Hematopoietic multipotent progenitor cell treated with erythropoietin and hydrocortisone succinate and interleukin-3 and kit ligand, for 4 days (in vitro differentiated cells): Measurements from ENCODE around the gene SLC35C1.
"Not testable (repeated sequence)": the region's sequence is repeated elsewhere in the genome, so short reads cannot be mapped to it uniquely, and the experiment has no call there.

Experiments used
- DNase-seq: peaks from one replicate; pipeline ENCODE4 v3.0.0-alpha.2; 2015

The SLC35C1 gene

DNA sequence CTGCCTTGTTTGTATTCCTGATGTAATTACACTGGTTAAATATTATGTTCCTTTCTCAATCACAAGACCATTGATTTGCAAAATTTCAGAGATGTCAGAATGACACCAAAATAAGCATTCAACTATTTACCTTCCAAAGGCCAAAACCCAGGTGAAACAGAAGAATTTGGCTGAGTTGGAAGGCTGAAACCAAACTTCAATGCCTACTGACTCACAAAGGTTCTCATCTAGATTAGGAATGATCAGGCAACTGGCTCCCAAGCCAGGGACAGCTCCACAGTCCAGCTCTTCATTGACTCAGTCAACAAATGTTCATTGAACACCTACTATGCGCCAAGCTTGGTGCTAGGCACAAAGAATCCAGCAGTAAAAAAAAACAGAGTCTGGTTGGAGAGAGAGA, 13.4 kb upstream of the SLC35C1 start:
- no peak for DNase-seq

DNA sequence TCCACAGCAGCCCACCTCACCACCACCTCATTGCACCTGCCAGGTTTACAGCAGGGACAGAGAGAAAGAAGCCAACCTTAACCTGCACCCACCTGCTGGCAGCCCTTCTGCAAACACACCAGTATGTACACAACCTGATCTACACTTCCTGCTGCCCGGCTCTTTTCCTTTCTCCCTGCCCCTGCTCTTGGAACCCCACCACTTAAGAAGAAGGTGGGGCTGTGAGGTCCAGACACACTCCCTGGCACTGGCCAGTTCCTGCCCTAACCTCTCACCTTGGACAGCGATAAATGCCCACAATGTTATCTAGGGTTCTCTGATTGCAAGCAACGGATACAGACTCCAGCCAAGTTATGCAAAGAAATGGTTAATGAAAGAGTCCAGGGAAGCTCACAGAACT, 10.8 kb upstream of the SLC35C1 start:
- DNase-seq: no peak

DNA sequence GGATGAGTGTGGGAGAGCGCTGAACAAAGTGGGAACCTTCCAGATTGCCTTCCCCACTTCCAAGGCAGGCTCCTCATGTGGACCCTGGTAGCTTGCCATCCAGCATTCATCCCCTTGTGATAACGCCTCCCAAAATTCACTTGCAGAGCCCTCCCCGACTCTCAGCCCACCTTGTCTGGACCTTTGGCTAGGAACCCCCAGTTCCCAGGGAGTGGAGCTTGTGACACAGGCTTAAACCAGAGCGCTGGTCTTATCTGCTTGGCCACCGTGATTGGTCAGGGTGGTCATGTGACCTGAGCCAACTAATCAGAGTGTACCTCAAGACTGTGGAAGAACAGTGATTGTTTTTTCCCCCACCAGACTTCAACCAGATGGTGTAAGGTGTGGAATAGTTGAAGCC, 9.6 kb upstream of the SLC35C1 start:
- no peak for DNase-seq

DNA sequence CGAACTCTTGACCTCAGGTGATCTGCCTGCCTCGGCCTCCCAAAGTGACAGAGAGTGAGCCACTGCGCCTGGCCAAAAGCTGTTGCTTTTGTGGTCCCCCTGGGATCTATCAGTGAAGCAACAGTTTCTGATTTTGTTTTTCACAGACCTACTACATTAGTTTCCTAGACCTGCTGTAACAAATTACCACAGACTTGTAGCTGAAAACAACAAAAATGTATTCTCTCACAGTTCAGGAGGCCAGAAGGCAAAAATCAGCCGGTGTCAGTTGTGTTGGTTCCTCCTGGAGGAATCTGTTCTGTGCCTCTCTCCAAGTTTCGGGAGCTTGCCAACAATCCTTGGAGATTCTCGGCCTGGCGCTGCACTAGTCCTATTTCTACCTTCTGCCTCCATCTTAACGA, 8.5 kb upstream of the SLC35C1 start:
- no peak for DNase-seq

DNA sequence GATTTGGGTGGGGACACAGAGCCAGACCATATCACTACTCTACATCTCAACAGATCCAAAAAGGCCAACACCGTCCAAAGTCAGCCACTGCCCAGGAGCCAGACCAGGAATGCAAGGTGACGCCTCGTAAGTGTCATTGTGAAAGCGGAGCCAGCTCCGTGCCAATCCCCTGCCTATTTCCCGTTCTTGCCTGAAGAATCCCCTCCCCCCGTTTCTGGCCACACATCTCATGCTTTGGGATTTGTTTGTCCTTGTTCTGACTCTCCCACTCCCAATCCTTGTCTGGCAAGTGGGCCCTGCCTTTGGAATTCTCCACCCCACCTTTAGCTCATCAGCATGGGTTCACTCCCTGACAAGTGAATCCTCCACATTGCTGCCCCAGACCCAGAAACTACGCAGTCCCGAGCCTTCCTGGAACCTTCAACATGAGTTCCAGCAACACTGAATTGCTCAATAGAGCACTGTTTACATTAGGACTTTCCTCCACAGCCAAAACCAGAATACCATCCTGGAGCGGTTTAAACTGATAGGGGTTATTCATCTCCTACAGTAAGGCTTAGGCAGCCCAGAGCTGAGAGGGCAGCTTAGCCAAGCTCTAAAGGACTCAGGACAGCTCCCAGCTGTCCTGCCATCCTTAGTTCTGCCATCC, 6.0 kb upstream of the SLC35C1 start:
- DNase-seq: no peak

DNA sequence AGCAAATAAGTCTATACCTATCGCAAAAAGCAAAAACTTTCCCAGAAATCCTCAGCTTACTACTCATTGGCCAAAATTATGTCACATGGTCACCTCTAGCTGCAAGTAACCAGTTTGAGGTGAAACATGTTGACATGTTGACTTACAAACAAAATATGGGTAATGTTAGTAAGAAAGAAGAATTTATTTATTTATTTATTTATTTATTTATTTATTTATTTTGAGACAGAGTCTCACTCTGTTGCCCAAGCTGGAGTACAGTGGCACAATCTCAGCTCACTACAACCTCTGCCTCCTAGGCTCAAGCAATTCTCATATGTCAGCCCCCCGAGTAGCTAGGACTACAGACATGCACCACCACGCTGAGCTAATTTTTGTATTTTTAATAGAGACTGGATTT, 5.4 kb upstream of the SLC35C1 start:
- DNase-seq: no peak

DNA sequence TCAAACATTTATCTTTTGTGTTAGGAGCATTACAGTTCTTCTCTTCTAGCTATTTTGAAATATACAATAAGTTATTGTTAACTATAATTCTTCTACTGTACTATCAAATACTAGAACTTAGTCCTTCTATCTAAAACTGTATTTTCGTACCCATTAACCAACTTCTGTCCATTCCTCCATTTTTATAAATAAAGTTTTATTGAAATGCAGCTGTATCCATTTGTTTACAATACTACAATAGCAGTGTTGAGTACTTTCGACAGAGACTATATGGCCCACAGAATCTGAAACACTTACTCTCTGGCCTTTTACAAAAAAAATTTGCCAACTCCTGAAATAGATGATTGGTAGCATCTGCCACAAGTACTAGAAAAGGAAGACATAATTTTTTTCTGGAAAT, 4.7 kb upstream of the SLC35C1 start:
- no peak for DNase-seq

DNA sequence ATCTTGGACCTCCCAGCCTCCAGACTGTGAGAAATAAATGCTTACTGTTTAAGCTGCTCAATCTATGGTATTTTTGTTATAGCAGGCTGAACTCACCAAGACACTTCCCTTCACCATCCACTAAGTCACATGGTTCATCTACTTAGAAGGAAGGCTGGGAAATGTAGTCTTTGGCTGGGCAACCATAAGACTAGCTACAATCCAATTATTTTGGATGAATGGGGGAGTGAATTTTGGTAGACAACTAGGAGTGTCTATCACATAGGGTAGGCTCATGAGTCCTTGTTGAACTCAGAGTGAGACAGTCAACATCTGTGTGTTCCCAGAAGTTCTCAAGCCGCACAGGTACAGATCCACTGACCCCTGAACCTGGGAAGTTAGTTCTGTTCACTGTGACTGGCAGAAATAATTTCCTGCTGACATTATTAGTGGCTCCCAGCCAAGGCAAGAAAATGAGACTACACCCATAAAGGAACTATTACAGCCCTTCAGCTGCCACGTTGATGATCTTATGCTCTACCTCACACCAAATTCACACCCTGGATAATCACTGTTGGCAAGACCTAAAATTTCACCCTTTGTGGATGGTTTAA, 3.1 kb upstream of the SLC35C1 start:
- DNase-seq: peak; percentile 63

DNA sequence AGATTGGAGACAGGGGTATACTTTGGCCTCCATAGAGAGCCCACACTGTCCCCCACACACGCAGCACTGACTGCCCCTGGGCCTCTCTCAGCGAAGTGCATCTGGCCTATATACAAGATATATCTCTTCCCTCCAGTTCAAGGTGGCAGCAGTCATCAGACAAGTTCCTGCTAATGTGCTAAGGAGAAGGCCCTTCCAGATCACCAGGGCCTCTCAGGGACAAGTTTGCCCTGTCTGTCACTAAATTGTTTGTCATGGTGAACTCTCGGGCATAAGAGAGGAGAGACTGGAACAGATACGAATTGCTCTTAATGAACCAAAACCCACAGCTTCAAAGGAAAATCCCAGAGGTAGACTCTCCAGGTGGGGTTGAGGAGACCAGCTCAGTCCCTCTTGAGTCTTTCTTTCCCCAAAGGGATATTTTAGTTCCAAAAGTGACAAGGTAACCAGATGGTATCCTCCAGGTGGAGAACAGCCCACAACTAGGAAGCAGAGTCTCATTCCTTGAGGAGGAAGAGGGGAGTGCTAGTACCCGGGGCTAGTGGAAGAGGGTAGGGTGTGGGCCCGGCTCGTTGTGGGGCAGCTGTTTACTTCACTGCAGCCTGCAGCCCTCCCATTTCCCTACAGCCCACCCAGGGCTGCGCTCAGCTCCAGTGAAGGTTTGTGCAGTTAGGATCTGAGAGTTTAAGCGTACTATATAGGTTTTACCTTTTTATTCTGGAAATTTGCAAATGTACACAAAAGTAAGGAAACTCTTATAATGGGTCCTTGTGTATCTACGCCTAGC, 2.2 kb upstream of the SLC35C1 start:
- no peak for DNase-seq

DNA sequence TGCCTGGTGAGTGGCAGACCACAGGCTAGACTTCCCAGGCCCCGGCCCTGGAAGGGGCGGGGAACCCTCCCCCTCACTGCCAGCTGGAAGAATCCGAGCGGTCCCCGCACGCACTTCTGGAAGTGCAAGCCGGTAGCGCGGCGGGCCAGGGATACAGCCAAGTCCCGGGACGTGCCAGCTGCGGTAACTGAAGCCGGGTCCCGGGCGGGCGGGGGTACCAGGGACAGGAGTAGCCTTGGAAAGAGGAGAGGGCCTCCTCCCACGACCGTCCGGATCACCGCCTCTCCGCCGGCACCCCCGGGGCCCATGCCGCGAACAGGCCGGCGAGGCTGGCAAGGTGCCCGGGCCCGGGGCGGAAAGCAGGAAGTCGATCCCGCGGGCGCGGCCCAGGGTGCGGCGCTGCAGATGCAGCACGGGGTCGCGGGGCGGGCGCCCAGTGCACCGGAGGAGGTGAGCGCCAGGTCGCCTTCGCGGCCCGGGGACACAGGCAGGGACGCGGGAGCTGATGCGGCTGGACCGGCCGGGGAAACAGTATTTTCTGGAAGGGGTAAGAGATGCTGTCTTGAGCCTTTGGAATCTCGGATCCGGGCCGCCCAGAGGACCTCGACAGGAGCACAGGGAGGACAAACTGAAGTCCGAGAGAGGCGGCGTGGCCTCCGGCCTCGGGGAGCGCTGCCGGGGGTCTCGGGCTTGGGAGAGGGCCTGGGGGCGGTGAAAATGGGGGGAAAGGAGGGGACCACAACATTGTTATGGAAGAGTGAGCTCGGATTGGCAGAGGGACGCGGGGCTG, 783 bp upstream of the SLC35C1 start:
- peak; percentile 72 for DNase-seq

DNA sequence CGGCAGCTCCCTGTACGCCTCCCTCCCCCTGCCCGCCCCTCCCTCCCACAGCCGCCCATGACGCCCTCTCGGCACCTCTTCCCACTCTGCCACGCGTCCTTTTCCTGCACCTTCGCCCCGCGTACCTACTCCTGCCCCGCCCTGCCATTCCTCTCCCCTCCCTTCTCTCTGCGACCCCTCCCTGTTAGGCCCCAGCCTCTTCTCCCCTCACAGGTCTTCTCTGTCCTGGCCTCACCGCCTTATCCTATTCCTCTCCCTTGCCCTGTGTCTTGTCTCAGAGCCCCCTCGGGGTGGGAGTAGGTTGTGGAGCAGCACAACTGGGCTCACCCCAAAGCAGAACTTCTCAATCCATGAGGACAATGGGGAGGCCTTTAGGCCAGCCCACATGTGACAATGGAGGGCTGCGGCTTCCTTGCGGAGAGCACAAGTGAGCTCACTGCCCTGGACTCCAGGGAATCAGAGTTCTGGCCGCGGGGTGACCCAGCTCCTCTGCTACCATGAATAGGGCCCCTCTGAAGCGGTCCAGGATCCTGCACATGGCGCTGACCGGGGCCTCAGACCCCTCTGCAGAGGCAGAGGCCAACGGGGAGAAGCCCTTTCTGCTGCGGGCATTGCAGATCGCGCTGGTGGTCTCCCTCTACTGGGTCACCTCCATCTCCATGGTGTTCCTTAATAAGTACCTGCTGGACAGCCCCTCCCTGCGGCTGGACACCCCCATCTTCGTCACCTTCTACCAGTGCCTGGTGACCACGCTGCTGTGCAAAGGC, 539 bp downstream of the SLC35C1 start:
- peak; percentile 56 for DNase-seq

DNA sequence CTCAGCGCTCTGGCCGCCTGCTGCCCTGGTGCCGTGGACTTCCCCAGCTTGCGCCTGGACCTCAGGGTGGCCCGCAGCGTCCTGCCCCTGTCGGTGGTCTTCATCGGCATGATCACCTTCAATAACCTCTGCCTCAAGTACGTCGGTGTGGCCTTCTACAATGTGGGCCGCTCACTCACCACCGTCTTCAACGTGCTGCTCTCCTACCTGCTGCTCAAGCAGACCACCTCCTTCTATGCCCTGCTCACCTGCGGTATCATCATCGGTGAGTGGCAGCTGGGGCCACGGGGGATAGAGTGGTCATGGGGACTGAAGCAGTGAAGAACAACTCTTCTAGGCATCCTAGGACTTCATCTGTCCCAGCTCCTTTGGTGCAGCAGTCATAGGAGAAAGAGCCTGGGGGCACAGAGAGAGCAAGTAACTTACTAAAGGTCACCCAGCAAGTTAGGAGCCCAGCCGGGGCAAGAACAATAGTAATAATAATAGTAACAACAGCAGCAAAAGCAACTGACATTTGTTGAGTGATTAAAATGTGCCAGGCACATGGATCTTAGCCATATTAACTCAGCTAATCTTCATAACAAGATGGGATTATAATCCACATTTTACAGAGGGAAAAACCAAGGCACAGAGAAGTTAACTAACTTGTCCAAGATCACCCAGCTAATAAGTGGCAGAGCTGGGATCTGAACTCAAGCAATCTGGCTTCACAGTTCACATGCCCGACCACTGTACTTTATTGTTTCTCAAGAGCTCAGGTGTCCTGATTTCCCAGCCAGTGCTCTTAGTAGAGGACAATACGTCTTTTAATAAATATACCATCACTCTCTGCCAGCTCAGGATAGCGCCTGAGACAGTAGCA, 1.4 kb downstream of the SLC35C1 start:
- DNase-seq: no peak

DNA sequence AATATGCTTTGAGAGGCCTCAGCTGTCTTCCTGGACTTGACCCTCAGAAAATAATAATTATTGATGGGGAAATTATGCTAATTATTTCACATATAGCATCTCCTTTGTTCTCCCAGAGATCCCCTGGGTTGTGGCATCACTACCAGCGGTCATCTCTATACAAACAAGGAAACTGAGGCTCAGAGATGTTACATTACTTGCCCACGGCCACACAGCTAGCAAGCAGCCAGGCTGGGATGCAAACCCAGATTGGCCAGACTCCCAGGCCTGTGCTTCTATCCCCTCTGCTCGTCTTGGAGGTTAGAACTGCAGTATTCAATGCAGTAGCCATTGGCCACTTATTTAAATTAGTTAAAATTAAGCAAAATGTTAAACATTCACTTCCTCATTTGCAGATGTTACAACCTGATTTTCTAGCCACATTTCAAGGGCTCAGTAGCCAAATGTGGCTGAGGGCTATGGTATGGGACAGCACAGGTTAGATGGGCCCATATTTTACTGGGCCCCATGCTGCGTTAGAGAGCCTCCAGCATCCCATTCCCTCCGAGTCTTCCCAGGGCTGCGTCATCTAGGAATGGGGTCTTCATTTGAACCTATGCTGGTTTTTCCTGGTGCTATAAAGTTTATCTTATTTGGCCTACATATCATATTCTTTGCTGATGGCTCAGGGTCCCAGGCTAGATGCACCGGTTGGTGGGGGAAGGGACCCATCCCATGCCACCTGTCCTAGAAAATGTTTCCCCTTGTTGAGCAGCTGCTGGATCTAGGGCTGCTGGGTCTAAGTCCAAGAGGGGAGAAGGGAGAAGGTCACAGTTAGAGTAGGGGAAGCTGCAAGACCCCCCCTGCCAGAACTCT, 2.2 kb downstream of the SLC35C1 start:
- DNase-seq: peak; percentile 57

DNA sequence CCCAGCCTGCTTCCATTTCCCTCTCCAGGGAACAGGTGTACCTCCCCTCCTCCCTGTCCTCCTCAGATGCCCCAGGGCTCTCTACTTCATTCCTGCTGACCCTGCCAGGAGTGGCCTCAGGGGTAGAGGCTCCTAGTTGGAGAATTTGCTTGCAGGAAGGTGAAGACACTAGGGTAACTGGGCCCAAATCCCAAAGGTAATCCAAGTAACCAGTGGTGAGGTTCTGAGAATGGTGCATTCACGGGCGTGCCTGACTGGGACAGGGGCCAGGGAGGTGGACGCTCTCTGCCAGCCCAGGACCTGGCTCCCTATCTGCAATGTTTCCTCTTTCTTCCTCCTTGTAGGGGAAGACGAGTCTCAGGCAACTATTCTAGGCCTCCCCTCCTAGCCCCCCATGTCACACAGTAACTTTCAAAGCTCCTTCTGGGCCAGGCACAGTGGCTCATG, 2.9 kb downstream of the SLC35C1 start:
- DNase-seq: no peak

DNA sequence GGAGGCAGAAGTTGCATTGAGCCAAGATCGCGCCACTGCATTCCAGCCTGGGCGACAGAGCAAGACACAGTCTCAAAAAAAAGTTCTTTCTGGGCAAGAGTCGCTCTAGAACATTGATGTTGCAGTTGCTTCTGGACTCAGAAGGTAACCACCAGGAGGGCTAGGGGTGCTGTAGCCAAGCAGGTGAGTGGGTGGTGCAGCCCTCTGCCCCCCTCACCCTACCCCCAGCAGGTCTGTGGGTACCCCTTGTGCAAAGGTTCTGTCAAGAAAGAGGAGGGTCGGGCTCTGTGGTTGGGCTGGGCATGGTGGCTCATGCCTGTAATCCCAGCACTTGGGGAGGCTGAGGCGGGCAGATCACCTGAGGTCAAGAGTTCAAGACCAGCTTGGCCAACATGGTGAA, 3.5 kb downstream of the SLC35C1 start:
- not testable (repeated sequence) for DNase-seq

DNA sequence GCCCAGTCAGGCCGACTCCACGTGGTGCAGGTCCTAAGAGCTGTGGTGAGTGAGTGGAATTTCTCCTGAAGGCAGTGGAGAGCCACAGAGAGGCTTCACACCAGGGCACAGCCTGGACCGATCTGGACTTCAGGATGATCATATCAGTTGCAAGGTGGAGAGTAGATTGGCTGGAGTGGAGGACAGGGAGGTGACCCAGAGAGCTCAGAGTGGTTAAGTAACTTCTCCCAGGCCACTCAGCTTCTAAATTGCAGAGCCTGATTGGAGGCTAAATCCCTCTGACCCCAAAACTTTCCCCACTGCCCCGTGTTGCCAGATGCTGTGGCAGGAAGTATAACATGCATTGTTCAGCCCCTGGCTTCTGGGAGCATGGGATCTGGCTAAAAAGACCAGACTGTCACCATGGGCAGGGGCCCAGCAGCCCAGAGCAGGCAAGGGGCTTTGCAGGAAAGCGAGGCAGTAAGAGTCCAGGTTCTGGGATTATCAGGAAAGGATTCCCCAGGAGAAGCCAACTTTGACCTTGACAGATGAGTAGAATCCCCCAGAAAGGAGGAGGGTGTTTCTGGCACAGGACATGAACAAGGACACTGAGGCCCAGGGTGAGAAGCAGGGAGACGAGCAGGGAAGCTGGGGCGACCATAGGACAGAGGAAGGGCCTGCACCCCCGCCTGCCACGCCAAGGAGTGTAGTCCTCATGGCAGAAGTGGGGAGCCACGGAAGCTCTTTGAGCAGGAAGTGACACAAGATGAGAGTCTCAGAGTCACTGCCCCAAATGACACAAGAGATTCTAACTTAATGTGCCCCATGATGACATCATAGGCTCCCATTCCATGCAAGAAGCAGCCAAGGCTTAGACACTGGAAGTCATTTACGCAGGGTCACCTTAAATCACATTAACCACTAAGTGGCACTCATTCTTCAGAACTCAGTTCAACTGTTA, 4.8 kb downstream of the SLC35C1 start:
- DNase-seq: no peak

DNA sequence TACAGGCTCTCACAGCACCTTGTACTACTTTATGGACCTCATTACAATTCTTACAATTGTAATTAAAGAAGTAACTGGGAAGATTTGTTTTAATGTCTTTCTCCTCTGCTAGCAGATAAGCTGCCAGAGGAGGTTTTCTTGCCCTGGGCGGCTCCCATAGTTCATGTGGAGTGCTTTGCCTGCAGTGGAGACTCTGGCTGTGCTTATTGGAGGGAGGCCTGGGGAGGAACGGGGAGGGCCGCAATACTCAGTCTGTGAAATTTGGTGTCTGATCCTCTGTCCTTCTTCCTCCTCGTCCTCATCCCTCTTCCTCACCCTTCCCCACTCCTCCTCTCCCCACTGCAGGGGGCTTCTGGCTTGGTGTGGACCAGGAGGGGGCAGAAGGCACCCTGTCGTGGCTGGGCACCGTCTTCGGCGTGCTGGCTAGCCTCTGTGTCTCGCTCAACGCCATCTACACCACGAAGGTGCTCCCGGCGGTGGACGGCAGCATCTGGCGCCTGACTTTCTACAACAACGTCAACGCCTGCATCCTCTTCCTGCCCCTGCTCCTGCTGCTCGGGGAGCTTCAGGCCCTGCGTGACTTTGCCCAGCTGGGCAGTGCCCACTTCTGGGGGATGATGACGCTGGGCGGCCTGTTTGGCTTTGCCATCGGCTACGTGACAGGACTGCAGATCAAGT, 5.6 kb downstream of the SLC35C1 start:
- no peak for DNase-seq

DNA sequence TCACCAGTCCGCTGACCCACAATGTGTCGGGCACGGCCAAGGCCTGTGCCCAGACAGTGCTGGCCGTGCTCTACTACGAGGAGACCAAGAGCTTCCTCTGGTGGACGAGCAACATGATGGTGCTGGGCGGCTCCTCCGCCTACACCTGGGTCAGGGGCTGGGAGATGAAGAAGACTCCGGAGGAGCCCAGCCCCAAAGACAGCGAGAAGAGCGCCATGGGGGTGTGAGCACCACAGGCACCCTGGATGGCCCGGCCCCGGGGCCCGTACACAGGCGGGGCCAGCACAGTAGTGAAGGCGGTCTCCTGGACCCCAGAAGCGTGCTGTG, 6.1 kb downstream of the SLC35C1 start:
- DNase-seq: no peak
